ENCODE results near the gene ROPN1L.

Gene ROPN1L

GRCh38 chr5:10502578-10502977, 60.9 kb downstream of the ROPN1L start:
- Histone ChIP-seq H2AFZ (ENCODE audit: insufficient read depth, low read length, poor library complexity) (no peak overlapping the region), H3K9me3 (ENCODE audit: insufficient read depth, low read depth, low read length) (no peaks in the 10 kb centered on the region), H3K18ac (ENCODE audit: low read length) (no peak overlapping the region), H3K27me3 (ENCODE audit: insufficient read depth, low read length) (no peaks in the 10 kb centered on the region), H3K79me1 (ENCODE audit: low read length) (peaks cover 3% of the 10 kb centered on the region), H4K91ac (ENCODE audit: low read depth, low read length) (no peak overlapping the region), H2BK120ac (ENCODE audit: insufficient read depth, low read length, poor library complexity) (no peak overlapping the region), H3K4me3 (ENCODE audit: low read depth, low read length) (no peak overlapping the region), H4K12ac (ENCODE audit: low read depth, low read length) (no peak overlapping the region), H3K4me1 (ENCODE audit: control insufficient read depth in 1 of 2, insufficient read depth in 2 of 2, low read length in 2 of 2) (peaks cover 0 to 4% of the 10 kb centered on the region in 2 experiments), H3K9ac (ENCODE audit: low read length) (no peak overlapping the region), H3K36me3 (ENCODE audit: control insufficient read depth in 1 of 2, insufficient read depth in 2 of 2, low read length in 2 of 2) (no peaks in the 10 kb centered on the region), H2AK5ac (ENCODE audit: low read length) (no peak overlapping the region), H3K27ac (ENCODE audit: low read depth, low read length) (no peak overlapping the region), H3K23ac (ENCODE audit: low read length) (no peak overlapping the region), H2BK12ac (ENCODE audit: low read length) (no peak overlapping the region), H3K4me2 (ENCODE audit: low read length) (no peak overlapping the region), H4K8ac (ENCODE audit: low read depth, low read length) (no peak overlapping the region), H2BK5ac (ENCODE audit: low read depth, low read length, poor library complexity) (no peak overlapping the region), H3K14ac (ENCODE audit: low read length) (no peak overlapping the region), H3K4ac (ENCODE audit: low read depth, low read length) (no peak overlapping the region), H3K79me2 (ENCODE audit: control insufficient read depth, insufficient read depth, low read length, poor library complexity) (no peaks in the 10 kb centered on the region)
- DNase-seq = no peak
- WGBS (ENCODE audit: extremely low coverage, insufficient coverage, insufficient read length) = no CpG with 5 or more reads among the region's 10 CpGs

- DNase-seq = no peak
Measured at GRCh38 chr5:10503321-10503720, 61.6 kb downstream of the ROPN1L start.

GRCh38 chr5:10503997-10504793, 62.5 kb downstream of the ROPN1L start:
- no peak overlapping the region for H3K23ac ChIP-seq (ENCODE audit: low read length)
- H3K27ac ChIP-seq (ENCODE audit: low read depth, low read length) = no peak overlapping the region
- no peak overlapping the region for H2AFZ ChIP-seq (ENCODE audit: insufficient read depth, low read length, poor library complexity)
- no peaks in the 10 kb centered on the region for H3K79me2 ChIP-seq (ENCODE audit: control insufficient read depth, insufficient read depth, low read length, poor library complexity)
- H3K14ac ChIP-seq (ENCODE audit: low read length) = no peak overlapping the region
- H3K9me3 ChIP-seq (ENCODE audit: insufficient read depth, low read depth, low read length) = no peaks in the 10 kb centered on the region
- H3K18ac ChIP-seq (ENCODE audit: low read length) = no peak overlapping the region
- H3K36me3 ChIP-seq (ENCODE audit: control insufficient read depth in 1 of 2, insufficient read depth in 2 of 2, low read length in 2 of 2) = no peaks in the 10 kb centered on the region
- no peak for DNase-seq
- H3K79me1 ChIP-seq (ENCODE audit: low read length) = peaks cover 3% of the 10 kb centered on the region
- peaks cover 4 to 9% of the 10 kb centered on the region in 2 experiments for H3K4me1 ChIP-seq (ENCODE audit: control insufficient read depth in 1 of 2, insufficient read depth in 2 of 2, low read length in 2 of 2)
- no peak overlapping the region for H3K9ac ChIP-seq (ENCODE audit: low read length)
- H4K8ac ChIP-seq (ENCODE audit: low read depth, low read length) = no peak overlapping the region
- H3K4me2 ChIP-seq (ENCODE audit: low read length) = no peak overlapping the region
- H4K91ac ChIP-seq (ENCODE audit: low read depth, low read length) = no peak overlapping the region
- H2BK12ac ChIP-seq (ENCODE audit: low read length) = no peak overlapping the region
- WGBS (ENCODE audit: extremely low coverage, insufficient coverage, insufficient read length) = no CpG with 5 or more reads among the region's 8 CpGs
- H2BK5ac ChIP-seq (ENCODE audit: low read depth, low read length, poor library complexity) = no peak overlapping the region
- H4K12ac ChIP-seq (ENCODE audit: low read depth, low read length) = no peak overlapping the region
- no peaks in the 10 kb centered on the region for H3K27me3 ChIP-seq (ENCODE audit: insufficient read depth, low read length)
- no peak overlapping the region for H3K4ac ChIP-seq (ENCODE audit: low read depth, low read length)
- no peak overlapping the region for H2AK5ac ChIP-seq (ENCODE audit: low read length)
- H2BK120ac ChIP-seq (ENCODE audit: insufficient read depth, low read length, poor library complexity) = no peak overlapping the region
- H3K4me3 ChIP-seq (ENCODE audit: low read depth, low read length) = no peak overlapping the region

More at GRCh38 chr5:10503321-10503720, 61.6 kb downstream of the ROPN1L start:
- H3K23ac ChIP-seq (ENCODE audit: low read length) = no peak overlapping the region
- H3K9ac ChIP-seq (ENCODE audit: low read length) = no peak overlapping the region
- H3K4ac ChIP-seq (ENCODE audit: low read depth, low read length) = no peak overlapping the region
- WGBS (ENCODE audit: extremely low coverage, insufficient coverage, insufficient read length) = no CpG with 5 or more reads among the region's 7 CpGs
- no peaks in the 10 kb centered on the region for H3K27me3 ChIP-seq (ENCODE audit: insufficient read depth, low read length)
- H2BK5ac ChIP-seq (ENCODE audit: low read depth, low read length, poor library complexity) = no peak overlapping the region
- H3K4me2 ChIP-seq (ENCODE audit: low read length) = no peak overlapping the region
- H2BK12ac ChIP-seq (ENCODE audit: low read length) = no peak overlapping the region
- no peak overlapping the region for H3K18ac ChIP-seq (ENCODE audit: low read length)
- H4K8ac ChIP-seq (ENCODE audit: low read depth, low read length) = no peak overlapping the region
- peaks cover 0 to 4% of the 10 kb centered on the region in 2 experiments for H3K4me1 ChIP-seq (ENCODE audit: control insufficient read depth in 1 of 2, insufficient read depth in 2 of 2, low read length in 2 of 2)
- H3K14ac ChIP-seq (ENCODE audit: low read length) = no peak overlapping the region
- peaks cover 3% of the 10 kb centered on the region for H3K79me1 ChIP-seq (ENCODE audit: low read length)
- no peak overlapping the region for H4K91ac ChIP-seq (ENCODE audit: low read depth, low read length)
- H3K27ac ChIP-seq (ENCODE audit: low read depth, low read length) = no peak overlapping the region
- no peak overlapping the region for H2AFZ ChIP-seq (ENCODE audit: insufficient read depth, low read length, poor library complexity)
- no peaks in the 10 kb centered on the region for H3K36me3 ChIP-seq (ENCODE audit: control insufficient read depth in 1 of 2, insufficient read depth in 2 of 2, low read length in 2 of 2)
- no peak overlapping the region for H2BK120ac ChIP-seq (ENCODE audit: insufficient read depth, low read length, poor library complexity)
- H3K79me2 ChIP-seq (ENCODE audit: control insufficient read depth, insufficient read depth, low read length, poor library complexity) = no peaks in the 10 kb centered on the region
- peak overlapping the region; percentile 37 for H2AK5ac ChIP-seq (ENCODE audit: low read length)
- H3K4me3 ChIP-seq (ENCODE audit: low read depth, low read length) = no peak overlapping the region
- no peak overlapping the region for H4K12ac ChIP-seq (ENCODE audit: low read depth, low read length)
- H3K9me3 ChIP-seq (ENCODE audit: insufficient read depth, low read depth, low read length) = no peaks in the 10 kb centered on the region

GRCh38 chr5:10505517-10506095, 63.9 kb downstream of the ROPN1L start:
- no peak overlapping the region for H3K27ac ChIP-seq (ENCODE audit: low read depth, low read length)
- no CpG with 5 or more reads among the region's 8 CpGs for WGBS (ENCODE audit: extremely low coverage, insufficient coverage, insufficient read length)

More at GRCh38 chr5:10505517-10506095, 63.9 kb downstream of the ROPN1L start:
- Histone ChIP-seq H3K23ac (ENCODE audit: low read length) (no peak overlapping the region), H3K79me1 (ENCODE audit: low read length) (peaks cover 5% of the 10 kb centered on the region), H2AK5ac (ENCODE audit: low read length) (no peak overlapping the region), H3K79me2 (ENCODE audit: control insufficient read depth, insufficient read depth, low read length, poor library complexity) (no peaks in the 10 kb centered on the region), H2BK12ac (ENCODE audit: low read length) (no peak overlapping the region), H3K18ac (ENCODE audit: low read length) (no peak overlapping the region), H3K27me3 (ENCODE audit: insufficient read depth, low read length) (no peaks in the 10 kb centered on the region), H3K9me3 (ENCODE audit: insufficient read depth, low read depth, low read length) (no peaks in the 10 kb centered on the region), H2BK120ac (ENCODE audit: insufficient read depth, low read length, poor library complexity) (no peak overlapping the region), H4K12ac (ENCODE audit: low read depth, low read length) (no peak overlapping the region), H3K14ac (ENCODE audit: low read length) (no peak overlapping the region), H3K4me2 (ENCODE audit: low read length) (no peak overlapping the region), H4K8ac (ENCODE audit: low read depth, low read length) (no peak overlapping the region), H3K36me3 (ENCODE audit: control insufficient read depth in 1 of 2, insufficient read depth in 2 of 2, low read length in 2 of 2) (no peaks in the 10 kb centered on the region), H3K4me3 (ENCODE audit: low read depth, low read length) (no peak overlapping the region), H2AFZ (ENCODE audit: insufficient read depth, low read length, poor library complexity) (no peak overlapping the region), H4K91ac (ENCODE audit: low read depth, low read length) (no peak overlapping the region), H3K9ac (ENCODE audit: low read length) (no peak overlapping the region), H3K4ac (ENCODE audit: low read depth, low read length) (no peak overlapping the region), H3K4me1 (ENCODE audit: control insufficient read depth in 1 of 2, insufficient read depth in 2 of 2, low read length in 2 of 2) (peaks cover 6 to 14% of the 10 kb centered on the region in 2 experiments), H2BK5ac (ENCODE audit: low read depth, low read length, poor library complexity) (no peak overlapping the region)
- no peak for DNase-seq
